ENCODE results near the gene CRACR2A. TPM values are rescaled to one million over a fixed set of nuclear protein-coding genes. Genes with fewer than 3 reads are reported as not detected.

Gene CRACR2A
- total and polyA plus RNA-seq, 7 experiments from 2014 or later = 8.2 to 40.3 (median 31.4) TPM

DNA sequence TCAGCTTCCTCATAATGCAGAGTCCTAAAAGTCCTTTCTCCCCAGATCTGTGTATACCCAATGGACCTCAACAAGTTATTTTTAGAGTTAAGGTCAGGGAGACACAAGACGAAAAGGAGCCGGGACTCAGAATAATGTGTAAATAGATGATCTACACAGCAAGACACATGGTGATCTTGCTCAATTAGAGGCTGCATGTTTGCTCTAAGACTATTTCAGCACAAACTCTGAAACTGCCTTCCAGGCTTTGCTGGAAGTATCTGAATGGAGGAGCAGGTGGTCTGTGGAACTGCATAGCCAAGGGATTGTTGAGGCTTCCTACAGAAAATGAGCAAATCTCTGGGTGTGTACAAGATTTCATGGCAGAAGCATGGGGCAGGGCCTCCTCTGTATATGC lies 80.8 kb downstream of the CRACR2A start:
- H3K27ac Mint-ChIP-seq = peak overlapping the region in 1 of 9 donors; percentile 49
- ATAC-seq = no peak
- H3K4me1 Mint-ChIP-seq = peaks cover 0 to 19% (median 0%) of the 10 kb centered on the region in 7 donors
- CTCF ChIA-PET = no interaction called here
- Histone ChIP-seq H3K27me3 (ENCODE audit: control insufficient read depth in 2 of 2, insufficient read depth in 2 of 2, low read length in 2 of 2) (no peaks in the 10 kb centered on the region), H3K27ac (ENCODE audit: low read depth, low read length) (no peak overlapping the region), H3K36me3 (ENCODE audit: control insufficient read depth in 2 of 3, insufficient read depth in 3 of 3, low read length in 3 of 3) (peaks cover 0 to 86% (median 10%) of the 10 kb centered on the region in 3 experiments), H3K4me3 (ENCODE audit: low read length) (no peak overlapping the region), H3K4me1 (ENCODE audit: control insufficient read depth in 2 of 2, insufficient read depth in 2 of 2, low read length in 2 of 2) (no peaks in the 10 kb centered on the region), H3K9me3 (ENCODE audit: control insufficient read depth in 2 of 3, low read length in 3 of 3) (no peaks in the 10 kb centered on the region)
- DNase-seq = no peak
- POLR2A ChIA-PET = no interaction called here
- no peak overlapping the region for H3K4me3 Mint-ChIP-seq
- intact Hi-C loops (cut with micrococcal nuclease) = no loop called here
- H3K27me3 Mint-ChIP-seq = no peaks in the 10 kb centered on the region
- H3K9me3 Mint-ChIP-seq = no peaks in the 10 kb centered on the region
- peaks cover 18 to 68% (median 26%) of the 10 kb centered on the region in 5 donors for H3K36me3 Mint-ChIP-seq

GRCh38 chr12:3671330-3672112 lies 81.4 kb downstream of the CRACR2A start:
- H3K4me3 Mint-ChIP-seq = no peak overlapping the region
- H3K27ac Mint-ChIP-seq = peak overlapping the region in 2 of 9 donors; percentile 22 to 49
- H3K4me1 Mint-ChIP-seq = peaks cover 0 to 19% (median 0%) of the 10 kb centered on the region in 7 donors
- ChIA-PET CTCF (no interaction called here), POLR2A (no interaction called here)
- no peak overlapping the region for H3K4me3 ChIP-seq (ENCODE audit: low read length)
- no peaks in the 10 kb centered on the region for H3K27me3 Mint-ChIP-seq
- ATAC-seq (no peak), DNase-seq (no peak)
- no peaks in the 10 kb centered on the region for H3K9me3 Mint-ChIP-seq
- no peaks in the 10 kb centered on the region for H3K9me3 ChIP-seq (ENCODE audit: control insufficient read depth in 2 of 3, low read length in 3 of 3)
- H3K36me3 ChIP-seq (ENCODE audit: control insufficient read depth in 2 of 3, insufficient read depth in 3 of 3, low read length in 3 of 3) = peaks cover 0 to 86% (median 7%) of the 10 kb centered on the region in 3 experiments
- peaks cover 17 to 65% (median 29%) of the 10 kb centered on the region in 5 donors for H3K36me3 Mint-ChIP-seq
- H3K27ac ChIP-seq (ENCODE audit: low read depth, low read length) = no peak overlapping the region
- intact Hi-C loops (cut with micrococcal nuclease) = no loop called here
- no peaks in the 10 kb centered on the region for H3K27me3 ChIP-seq (ENCODE audit: control insufficient read depth in 2 of 2, insufficient read depth in 2 of 2, low read length in 2 of 2)
- no peaks in the 10 kb centered on the region for H3K4me1 ChIP-seq (ENCODE audit: control insufficient read depth in 2 of 2, insufficient read depth in 2 of 2, low read length in 2 of 2)

GRCh38 chr12:3670083-3670620 lies 82.8 kb downstream of the CRACR2A start:
- ChIA-PET CTCF (no interaction called here), POLR2A (no interaction called here)
- H3K27ac Mint-ChIP-seq = no peak overlapping the region
- intact Hi-C loops (cut with micrococcal nuclease) = no loop called here
- Histone ChIP-seq H3K36me3 (ENCODE audit: control insufficient read depth in 2 of 3, insufficient read depth in 3 of 3, low read length in 3 of 3) (peaks cover under 1 to 90% (median 5%) of the 10 kb centered on the region in 3 experiments), H3K9me3 (ENCODE audit: control insufficient read depth in 2 of 3, low read length in 3 of 3) (no peaks in the 10 kb centered on the region), H3K27ac (ENCODE audit: low read depth, low read length) (no peak overlapping the region), H3K27me3 (ENCODE audit: control insufficient read depth in 2 of 2, insufficient read depth in 2 of 2, low read length in 2 of 2) (no peaks in the 10 kb centered on the region), H3K4me1 (ENCODE audit: control insufficient read depth in 2 of 2, insufficient read depth in 2 of 2, low read length in 2 of 2) (no peaks in the 10 kb centered on the region), H3K4me3 (ENCODE audit: low read length) (no peak overlapping the region)
- H3K9me3 Mint-ChIP-seq = no peaks in the 10 kb centered on the region
- ATAC-seq = no peak
- no peak for DNase-seq
- H3K4me3 Mint-ChIP-seq = no peak overlapping the region
- H3K27me3 Mint-ChIP-seq = no peaks in the 10 kb centered on the region
- peaks cover 0 to 19% (median 0%) of the 10 kb centered on the region in 7 donors for H3K4me1 Mint-ChIP-seq
- peaks cover 21 to 64% (median 26%) of the 10 kb centered on the region in 5 donors for H3K36me3 Mint-ChIP-seq

DNA sequence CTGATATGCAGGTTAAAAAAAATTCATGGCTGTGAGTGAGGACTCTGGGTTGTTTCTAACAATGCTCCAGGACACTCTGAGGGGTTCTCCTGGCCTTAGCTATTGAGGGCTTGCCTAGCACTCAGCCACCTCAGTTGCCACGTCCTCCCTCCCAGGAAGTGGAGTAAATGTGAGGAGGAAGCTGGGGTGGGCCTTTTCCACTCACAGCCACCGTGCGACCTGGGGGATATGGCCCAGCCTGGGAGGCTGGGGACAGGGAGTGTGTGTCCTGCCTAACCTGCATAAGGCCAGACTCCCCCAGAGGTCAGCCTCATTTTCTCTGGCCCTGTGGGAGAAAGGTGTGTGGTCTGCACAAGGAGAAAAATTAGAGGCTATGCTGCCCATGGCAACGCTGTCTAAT lies 83.3 kb downstream of the CRACR2A start:
- Mint-ChIP-seq H3K36me3 (peaks cover 23 to 70% (median 25%) of the 10 kb centered on the region in 5 donors), H3K9me3 (no peaks in the 10 kb centered on the region), H3K4me3 (no peak overlapping the region), H3K4me1 (peaks cover 0 to 19% (median 0%) of the 10 kb centered on the region in 7 donors), H3K27me3 (no peaks in the 10 kb centered on the region), H3K27ac (no peak overlapping the region)
- CTCF ChIA-PET = no interaction called here
- H3K4me3 ChIP-seq (ENCODE audit: low read length) = no peak overlapping the region
- no peak overlapping the region for H3K27ac ChIP-seq (ENCODE audit: low read depth, low read length)
- no peak for ATAC-seq
- no peaks in the 10 kb centered on the region for H3K27me3 ChIP-seq (ENCODE audit: control insufficient read depth in 2 of 2, insufficient read depth in 2 of 2, low read length in 2 of 2)
- POLR2A ChIA-PET = no interaction called here
- no peaks in the 10 kb centered on the region for H3K9me3 ChIP-seq (ENCODE audit: control insufficient read depth in 2 of 3, low read length in 3 of 3)
- no peaks in the 10 kb centered on the region for H3K4me1 ChIP-seq (ENCODE audit: control insufficient read depth in 2 of 2, insufficient read depth in 2 of 2, low read length in 2 of 2)
- DNase-seq = no peak
- H3K36me3 ChIP-seq (ENCODE audit: control insufficient read depth in 2 of 3, insufficient read depth in 3 of 3, low read length in 3 of 3) = peaks cover 3 to 92% (median 5%) of the 10 kb centered on the region in 3 experiments
- intact Hi-C loops (cut with micrococcal nuclease) = no loop called here

GRCh38 chr12:3668479-3669165 lies 84.3 kb downstream of the CRACR2A start:
- no peaks in the 10 kb centered on the region for H3K27me3 ChIP-seq (ENCODE audit: control insufficient read depth in 2 of 2, insufficient read depth in 2 of 2, low read length in 2 of 2)
- H3K36me3 Mint-ChIP-seq = peaks cover 19 to 65% (median 31%) of the 10 kb centered on the region in 5 donors
- H3K4me1 ChIP-seq (ENCODE audit: control insufficient read depth in 2 of 2, insufficient read depth in 2 of 2, low read length in 2 of 2) = no peaks in the 10 kb centered on the region
- no peaks in the 10 kb centered on the region for H3K9me3 Mint-ChIP-seq
- no peaks in the 10 kb centered on the region for H3K27me3 Mint-ChIP-seq
- no peak overlapping the region for H3K4me3 ChIP-seq (ENCODE audit: low read length)
- peaks cover 0 to 19% (median 0%) of the 10 kb centered on the region in 7 donors for H3K4me1 Mint-ChIP-seq
- POLR2A ChIA-PET = no interaction called here
- H3K9me3 ChIP-seq (ENCODE audit: control insufficient read depth in 2 of 3, low read length in 3 of 3) = no peaks in the 10 kb centered on the region
- CTCF ChIA-PET = no interaction called here
- ATAC-seq (no peak), DNase-seq (no peak)
- peaks cover 3 to 89% (median 5%) of the 10 kb centered on the region in 3 experiments for H3K36me3 ChIP-seq (ENCODE audit: control insufficient read depth in 2 of 3, insufficient read depth in 3 of 3, low read length in 3 of 3)
- H3K4me3 Mint-ChIP-seq = no peak overlapping the region
- peak overlapping the region in 2 of 9 donors; percentile 33 to 41 for H3K27ac Mint-ChIP-seq
- intact Hi-C loops (cut with micrococcal nuclease) = no loop called here
- no peak overlapping the region for H3K27ac ChIP-seq (ENCODE audit: low read depth, low read length)

GRCh38 chr12:3667485-3667884 lies 85.4 kb downstream of the CRACR2A start:
- no peaks in the 10 kb centered on the region for H3K4me1 ChIP-seq (ENCODE audit: control insufficient read depth in 2 of 2, insufficient read depth in 2 of 2, low read length in 2 of 2)
- intact Hi-C loops (cut with micrococcal nuclease) = no loop called here
- Mint-ChIP-seq H3K9me3 (no peaks in the 10 kb centered on the region), H3K4me3 (no peak overlapping the region), H3K27me3 (no peaks in the 10 kb centered on the region), H3K36me3 (peaks cover 8 to 55% (median 25%) of the 10 kb centered on the region in 5 donors), H3K4me1 (peaks cover 0 to 19% (median 0%) of the 10 kb centered on the region in 7 donors), H3K27ac (peak overlapping the region in 1 of 9 donors; percentile 78)
- ATAC-seq (no peak), DNase-seq (no peak)
- H3K27ac ChIP-seq (ENCODE audit: low read depth, low read length) = no peak overlapping the region
- H3K36me3 ChIP-seq (ENCODE audit: control insufficient read depth in 2 of 3, insufficient read depth in 3 of 3, low read length in 3 of 3) = peaks cover 0 to 86% (median 5%) of the 10 kb centered on the region in 3 experiments
- H3K27me3 ChIP-seq (ENCODE audit: control insufficient read depth in 2 of 2, insufficient read depth in 2 of 2, low read length in 2 of 2) = no peaks in the 10 kb centered on the region
- no peaks in the 10 kb centered on the region for H3K9me3 ChIP-seq (ENCODE audit: control insufficient read depth in 2 of 3, low read length in 3 of 3)
- H3K4me3 ChIP-seq (ENCODE audit: low read length) = no peak overlapping the region
- ChIA-PET CTCF (no interaction called here), POLR2A (no interaction called here)
